SKM-1 treated with dmso at 0.1 percent for 144 hours (cell line): ENCODE data around the gene SALL4.
"Not testable (repeated sequence)": the region's sequence is repeated elsewhere in the genome, so short reads cannot be mapped to it uniquely, and the experiment has no call there.

ENCODE experiments used
- DNase-seq: peaks from one replicate; lab custom pipeline; 2025; ENCODE audit not compliant: unreplicated experiment; lab: John Stamatoyannopoulos, UW

The SALL4 gene

GRCh38 chr20:51803148-51803854 is 980 bp upstream of the SALL4 start:
- DNase-seq: no peak

- DNase-seq: no peak
Measured at GRCh38 chr20:51801823-51802123, 548 bp downstream of the SALL4 start.

- DNase-seq: peak; percentile 28
Measured at GRCh38 chr20:51801122-51801822, 1.0 kb downstream of the SALL4 start.

- no peak for DNase-seq
Measured at GRCh38 chr20:51800872-51801121, 1.5 kb downstream of the SALL4 start.

GRCh38 chr20:51800060-51800871 is 2.1 kb downstream of the SALL4 start:
- peak; percentile 69 for DNase-seq

- no peak for DNase-seq
Measured at GRCh38 chr20:51799401-51799860, 2.9 kb downstream of the SALL4 start.

- no peak for DNase-seq
Measured at GRCh38 chr20:51797357-51798025, 4.8 kb downstream of the SALL4 start.

GRCh38 chr20:51796340-51796739 is 6.0 kb downstream of the SALL4 start:
- no peak for DNase-seq

- DNase-seq: no peak
Measured at GRCh38 chr20:51792960-51793359, 9.4 kb downstream of the SALL4 start.

GRCh38 chr20:51791626-51792025 is 10.7 kb downstream of the SALL4 start:
- DNase-seq: no peak

GRCh38 chr20:51790256-51790655 is 12.1 kb downstream of the SALL4 start:
- no peak for DNase-seq

GRCh38 chr20:51789434-51789833 is 12.9 kb downstream of the SALL4 start:
- DNase-seq: peak; percentile 47

GRCh38 chr20:51788822-51789221 is 13.5 kb downstream of the SALL4 start:
- DNase-seq: no peak

- no peak for DNase-seq
Measured at GRCh38 chr20:51784299-51784698, 18.0 kb downstream of the SALL4 start.

- DNase-seq: not testable (repeated sequence)
Measured at GRCh38 chr20:51778229-51778759, 24.0 kb downstream of the SALL4 start.

GRCh38 chr20:51775241-51775640 is 27.1 kb downstream of the SALL4 start:
- no peak for DNase-seq

GRCh38 chr20:51772236-51772635 is 30.1 kb downstream of the SALL4 start:
- DNase-seq: no peak

- no peak for DNase-seq
Measured at GRCh38 chr20:51769976-51770615, 32.2 kb downstream of the SALL4 start.

GRCh38 chr20:51768759-51769517 is 33.4 kb downstream of the SALL4 start:
- no peak for DNase-seq
